Measurements from ENCODE around the gene CTAGE6.
"Not testable (repeated sequence)": the region's sequence is repeated elsewhere in the genome, so short reads cannot be mapped to it uniquely, and the experiment has no call there.

DNA sequence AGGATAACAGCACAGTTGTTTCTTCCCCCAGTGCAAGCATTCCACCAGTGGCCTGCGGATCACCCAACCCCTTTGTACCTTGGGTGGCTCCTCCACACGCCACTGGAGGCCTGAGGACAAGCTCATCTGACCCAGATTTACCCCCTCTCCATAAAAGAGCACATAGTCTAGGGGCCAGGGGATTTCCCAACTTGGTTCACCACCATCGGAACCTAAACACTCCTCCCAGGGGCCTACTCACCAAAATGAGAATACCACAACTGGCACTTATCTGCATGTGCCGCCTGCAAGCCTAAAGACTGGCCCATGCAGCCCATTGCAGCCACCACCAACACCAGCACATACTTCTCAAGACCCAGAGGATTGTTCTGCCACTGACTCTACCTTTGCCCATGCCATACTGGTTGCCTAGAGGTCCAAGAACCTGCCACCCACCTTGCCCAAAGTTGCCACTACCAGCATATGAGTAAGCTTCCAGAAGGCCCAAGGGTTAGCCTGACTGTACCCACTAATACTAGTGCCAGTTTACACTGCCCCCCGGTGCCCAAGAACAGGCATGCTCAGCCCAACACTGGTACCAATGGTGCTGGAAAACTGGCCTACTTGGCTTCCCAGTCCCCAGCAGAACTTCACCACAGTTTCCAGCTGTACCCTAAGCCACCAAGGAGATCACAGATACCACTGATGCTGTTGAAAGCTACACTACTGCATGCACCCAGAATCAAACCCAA lies 15.4 kb upstream of the CTAGE6 start:
- TF ChIP-seq, protein P1, sequence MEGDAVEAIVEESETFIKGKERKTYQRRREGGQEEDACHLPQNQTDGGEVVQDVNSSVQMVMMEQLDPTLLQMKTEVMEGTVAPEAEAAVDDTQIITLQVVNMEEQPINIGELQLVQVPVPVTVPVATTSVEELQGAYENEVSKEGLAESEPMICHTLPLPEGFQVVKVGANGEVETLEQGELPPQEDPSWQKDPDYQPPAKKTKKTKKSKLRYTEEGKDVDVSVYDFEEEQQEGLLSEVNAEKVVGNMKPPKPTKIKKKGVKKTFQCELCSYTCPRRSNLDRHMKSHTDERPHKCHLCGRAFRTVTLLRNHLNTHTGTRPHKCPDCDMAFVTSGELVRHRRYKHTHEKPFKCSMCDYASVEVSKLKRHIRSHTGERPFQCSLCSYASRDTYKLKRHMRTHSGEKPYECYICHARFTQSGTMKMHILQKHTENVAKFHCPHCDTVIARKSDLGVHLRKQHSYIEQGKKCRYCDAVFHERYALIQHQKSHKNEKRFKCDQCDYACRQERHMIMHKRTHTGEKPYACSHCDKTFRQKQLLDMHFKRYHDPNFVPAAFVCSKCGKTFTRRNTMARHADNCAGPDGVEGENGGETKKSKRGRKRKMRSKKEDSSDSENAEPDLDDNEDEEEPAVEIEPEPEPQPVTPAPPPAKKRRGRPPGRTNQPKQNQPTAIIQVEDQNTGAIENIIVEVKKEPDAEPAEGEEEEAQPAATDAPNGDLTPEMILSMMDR (IDR thresholded peaks at IDR 0.05), result not testable (repeated sequence)
- not testable (repeated sequence) for TF ChIP-seq POLR2A (IDR thresholded peaks at IDR 0.05)
